ENCODE results near the gene DPYD. TPM values are rescaled to one million over a fixed set of nuclear protein-coding genes. Genes with fewer than 3 reads are reported as not detected.
A peak's percentile ranks its signal among the peaks of the same experiment; 100 is the strongest.

DPYD gene
- polyA plus RNA-seq, 4 donors = 11.9 to 31.8 (median 26.0) TPM

- Histone ChIP-seq H3K4me3 (ENCODE audit: low read depth in 1 of 3, low read length in 3 of 3) (no peak overlapping the region), H3K36me3 (ENCODE audit: control insufficient read depth in 3 of 3, insufficient read depth in 2 of 3, low read depth in 1 of 3, low read length in 3 of 3) (peaks cover 0 to 4% (median 0%) of the 10 kb centered on the region in 3 donors), H3K27me3 (ENCODE audit: control insufficient read depth in 3 of 3, insufficient read depth in 3 of 3, low read length in 3 of 3) (no peaks in the 10 kb centered on the region), H3K9me3 (ENCODE audit: control insufficient read depth in 2 of 2, insufficient read depth in 1 of 2, low read depth in 1 of 2, low read length in 1 of 2) (no peaks in the 10 kb centered on the region), H3K27ac (ENCODE audit: low read depth in 1 of 3, low read length in 2 of 3) (no peak overlapping the region), H3K4me1 (ENCODE audit: control insufficient read depth in 3 of 3, insufficient read depth in 2 of 3, low read depth in 1 of 3, low read length in 2 of 3) (no peaks in the 10 kb centered on the region)
- DNase-seq (no peak), FAIRE-seq (no peak)
- WGBS, 3 donors = 91 to 100% (median 94%) methylated on average over 1 of the region's 1 CpG
Observed at GRCh38 chr1:97088391-97088790, 832.4 kb downstream of the DPYD start.

GRCh38 chr1:97084546-97084945 is 836.3 kb downstream of the DPYD start:
- no peak for FAIRE-seq
- Histone ChIP-seq H3K27ac (ENCODE audit: low read depth in 1 of 3, low read length in 2 of 3) (no peak overlapping the region), H3K4me1 (ENCODE audit: control insufficient read depth in 3 of 3, insufficient read depth in 2 of 3, low read depth in 1 of 3, low read length in 2 of 3) (no peaks in the 10 kb centered on the region), H3K27me3 (ENCODE audit: control insufficient read depth in 3 of 3, insufficient read depth in 3 of 3, low read length in 3 of 3) (no peaks in the 10 kb centered on the region), H3K4me3 (ENCODE audit: low read depth in 1 of 3, low read length in 3 of 3) (no peak overlapping the region), H3K36me3 (ENCODE audit: control insufficient read depth in 3 of 3, insufficient read depth in 2 of 3, low read depth in 1 of 3, low read length in 3 of 3) (no peaks in the 10 kb centered on the region), H3K9me3 (ENCODE audit: control insufficient read depth in 2 of 2, insufficient read depth in 1 of 2, low read depth in 1 of 2, low read length in 1 of 2) (no peaks in the 10 kb centered on the region)
- 41 to 49% (median 44%) methylated on average over 2 of the region's 2 CpGs for WGBS, 3 donors
- no peak for DNase-seq

DNA sequence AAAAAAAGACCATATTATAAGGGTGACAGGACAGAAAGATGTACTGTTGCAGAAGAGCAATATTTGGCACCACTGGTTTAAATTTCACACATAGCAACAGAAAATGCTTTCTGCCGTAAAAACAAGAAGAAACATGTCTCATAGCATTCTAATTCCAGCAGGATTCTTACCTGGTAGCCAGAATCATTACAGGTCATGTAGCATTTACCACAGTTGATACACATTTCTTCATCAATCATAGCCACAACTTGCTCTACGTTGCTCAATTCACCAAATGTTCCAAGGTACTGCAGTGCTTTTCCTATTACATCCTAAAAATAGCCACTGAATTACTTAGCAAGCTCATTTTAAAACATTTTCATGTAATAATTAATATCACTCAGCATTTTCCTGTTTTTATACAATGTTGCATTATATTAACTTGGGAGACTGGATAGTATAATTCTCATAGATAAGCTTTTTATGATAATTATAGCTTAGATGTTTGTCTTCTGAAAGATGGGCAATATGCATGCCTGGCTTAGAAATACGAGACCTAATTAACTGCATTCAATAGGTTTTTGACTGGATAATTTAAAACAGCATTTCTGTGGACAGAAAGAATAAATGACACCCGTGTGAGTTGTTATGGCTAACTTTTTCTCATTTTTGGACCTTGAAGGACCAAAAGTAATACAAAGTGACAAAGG is 838.5 kb downstream of the DPYD start:
- Histone ChIP-seq H3K4me1 (ENCODE audit: control insufficient read depth in 3 of 3, insufficient read depth in 2 of 3, low read depth in 1 of 3, low read length in 2 of 3) (no peaks in the 10 kb centered on the region), H3K9me3 (ENCODE audit: control insufficient read depth in 2 of 2, insufficient read depth in 1 of 2, low read depth in 1 of 2, low read length in 1 of 2) (no peaks in the 10 kb centered on the region), H3K36me3 (ENCODE audit: control insufficient read depth in 3 of 3, insufficient read depth in 2 of 3, low read depth in 1 of 3, low read length in 3 of 3) (no peaks in the 10 kb centered on the region), H3K27me3 (ENCODE audit: control insufficient read depth in 3 of 3, insufficient read depth in 3 of 3, low read length in 3 of 3) (no peaks in the 10 kb centered on the region), H3K4me3 (ENCODE audit: low read depth in 1 of 3, low read length in 3 of 3) (no peak overlapping the region), H3K27ac (ENCODE audit: low read depth in 1 of 3, low read length in 2 of 3) (no peak overlapping the region)
- FAIRE-seq = no peak
- 56 to 68% (median 61%) methylated on average over 4 of the region's 4 CpGs for WGBS, 3 donors
- no peak for DNase-seq

DNA sequence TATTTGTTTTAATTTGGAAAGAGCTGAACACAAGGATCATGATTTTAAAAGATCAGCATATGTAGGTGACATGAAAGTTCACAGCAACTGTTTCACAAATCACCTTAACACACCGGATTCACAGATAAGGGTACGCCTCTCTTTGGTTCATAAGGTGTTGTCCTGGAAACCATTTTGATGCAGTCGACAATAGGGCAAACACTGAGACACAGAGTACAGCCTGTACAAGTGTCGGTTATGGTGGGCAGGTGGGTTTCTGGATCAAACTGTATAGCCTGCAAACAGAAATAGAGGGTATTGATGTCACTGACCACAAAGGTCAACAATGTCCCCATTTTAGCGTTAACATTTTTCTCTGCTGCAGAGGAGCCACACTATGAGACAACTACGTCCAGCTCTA is 842.0 kb downstream of the DPYD start:
- peaks cover 0 to 2% (median 0%) of the 10 kb centered on the region in 3 donors for H3K36me3 ChIP-seq (ENCODE audit: control insufficient read depth in 3 of 3, insufficient read depth in 2 of 3, low read depth in 1 of 3, low read length in 3 of 3)
- FAIRE-seq (no peak), DNase-seq (no peak)
- 87 to 89% (median 88%) methylated on average over 6 of the region's 6 CpGs for WGBS, 3 donors
- no peak overlapping the region for H3K4me3 ChIP-seq (ENCODE audit: low read depth in 1 of 3, low read length in 3 of 3)
- no peaks in the 10 kb centered on the region for H3K9me3 ChIP-seq (ENCODE audit: control insufficient read depth in 2 of 2, insufficient read depth in 1 of 2, low read depth in 1 of 2, low read length in 1 of 2)
- H3K4me1 ChIP-seq (ENCODE audit: control insufficient read depth in 3 of 3, insufficient read depth in 2 of 3, low read depth in 1 of 3, low read length in 2 of 3) = no peaks in the 10 kb centered on the region
- no peak overlapping the region for H3K27ac ChIP-seq (ENCODE audit: low read depth in 1 of 3, low read length in 2 of 3)
- no peaks in the 10 kb centered on the region for H3K27me3 ChIP-seq (ENCODE audit: control insufficient read depth in 3 of 3, insufficient read depth in 3 of 3, low read length in 3 of 3)

- DNase-seq (no peak), FAIRE-seq (no peak)
- Histone ChIP-seq H3K27ac (ENCODE audit: low read depth in 1 of 3, low read length in 2 of 3) (no peak overlapping the region), H3K4me3 (ENCODE audit: low read depth in 1 of 3, low read length in 3 of 3) (no peak overlapping the region), H3K9me3 (ENCODE audit: control insufficient read depth in 2 of 2, insufficient read depth in 1 of 2, low read depth in 1 of 2, low read length in 1 of 2) (no peaks in the 10 kb centered on the region), H3K4me1 (ENCODE audit: control insufficient read depth in 3 of 3, insufficient read depth in 2 of 3, low read depth in 1 of 3, low read length in 2 of 3) (no peaks in the 10 kb centered on the region), H3K36me3 (ENCODE audit: control insufficient read depth in 3 of 3, insufficient read depth in 2 of 3, low read depth in 1 of 3, low read length in 3 of 3) (peaks cover 0 to 2% (median 0%) of the 10 kb centered on the region in 3 donors), H3K27me3 (ENCODE audit: control insufficient read depth in 3 of 3, insufficient read depth in 3 of 3, low read length in 3 of 3) (no peaks in the 10 kb centered on the region)
- 63 to 73% (median 73%) methylated on average over 2 of the region's 2 CpGs for WGBS, 3 donors
Observed at GRCh38 chr1:97077221-97077620, 843.6 kb downstream of the DPYD start.

DNA sequence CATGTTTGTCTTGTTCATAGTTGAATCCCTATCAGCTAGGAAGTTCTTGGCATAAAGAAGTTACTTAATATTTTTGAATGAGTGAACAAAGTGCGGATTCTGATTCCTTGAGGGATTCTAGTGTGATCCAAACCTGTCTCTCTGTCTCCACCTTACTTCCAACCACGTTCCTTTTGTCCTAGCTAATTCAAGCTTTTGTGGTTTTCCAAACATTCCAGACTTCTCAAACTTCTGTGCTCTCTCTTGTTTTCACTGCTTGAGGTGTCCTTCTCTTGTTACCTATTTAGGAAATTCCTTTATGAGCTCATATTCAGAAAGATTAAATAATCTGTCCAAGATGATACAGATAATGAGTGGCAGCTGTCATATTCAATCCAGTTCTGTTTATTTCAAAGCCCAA is 846.1 kb downstream of the DPYD start:
- DNase-seq (no peak), FAIRE-seq (no peak)
- Histone ChIP-seq H3K9me3 (ENCODE audit: control insufficient read depth in 2 of 2, insufficient read depth in 1 of 2, low read depth in 1 of 2, low read length in 1 of 2) (no peaks in the 10 kb centered on the region), H3K4me3 (ENCODE audit: low read depth in 1 of 3, low read length in 3 of 3) (no peak overlapping the region), H3K36me3 (ENCODE audit: control insufficient read depth in 3 of 3, insufficient read depth in 2 of 3, low read depth in 1 of 3, low read length in 3 of 3) (peaks cover 0 to 2% (median 0%) of the 10 kb centered on the region in 3 donors), H3K27me3 (ENCODE audit: control insufficient read depth in 3 of 3, insufficient read depth in 3 of 3, low read length in 3 of 3) (no peaks in the 10 kb centered on the region), H3K4me1 (ENCODE audit: control insufficient read depth in 3 of 3, insufficient read depth in 2 of 3, low read depth in 1 of 3, low read length in 2 of 3) (no peaks in the 10 kb centered on the region), H3K27ac (ENCODE audit: low read depth in 1 of 3, low read length in 2 of 3) (no peak overlapping the region)
- WGBS, 3 donors = 79 to 90% (median 88%) methylated on average over 2 of the region's 2 CpGs

- H3K27me3 ChIP-seq (ENCODE audit: control insufficient read depth in 3 of 3, insufficient read depth in 3 of 3, low read length in 3 of 3) = no peaks in the 10 kb centered on the region
- no peak overlapping the region for H3K4me3 ChIP-seq (ENCODE audit: low read depth in 1 of 3, low read length in 3 of 3)
- no peaks in the 10 kb centered on the region for H3K9me3 ChIP-seq (ENCODE audit: control insufficient read depth in 2 of 2, insufficient read depth in 1 of 2, low read depth in 1 of 2, low read length in 1 of 2)
- H3K27ac ChIP-seq (ENCODE audit: low read depth in 1 of 3, low read length in 2 of 3) = no peak overlapping the region
- no peak for DNase-seq
- WGBS, 3 donors = 70 to 78% (median 76%) methylated on average over 2 of the region's 2 CpGs
- peaks cover 0 to 2% (median 0%) of the 10 kb centered on the region in 3 donors for H3K36me3 ChIP-seq (ENCODE audit: control insufficient read depth in 3 of 3, insufficient read depth in 2 of 3, low read depth in 1 of 3, low read length in 3 of 3)
- no peaks in the 10 kb centered on the region for H3K4me1 ChIP-seq (ENCODE audit: control insufficient read depth in 3 of 3, insufficient read depth in 2 of 3, low read depth in 1 of 3, low read length in 2 of 3)
- FAIRE-seq = no peak
Observed at GRCh38 chr1:97073936-97074335, 846.9 kb downstream of the DPYD start.

DNA sequence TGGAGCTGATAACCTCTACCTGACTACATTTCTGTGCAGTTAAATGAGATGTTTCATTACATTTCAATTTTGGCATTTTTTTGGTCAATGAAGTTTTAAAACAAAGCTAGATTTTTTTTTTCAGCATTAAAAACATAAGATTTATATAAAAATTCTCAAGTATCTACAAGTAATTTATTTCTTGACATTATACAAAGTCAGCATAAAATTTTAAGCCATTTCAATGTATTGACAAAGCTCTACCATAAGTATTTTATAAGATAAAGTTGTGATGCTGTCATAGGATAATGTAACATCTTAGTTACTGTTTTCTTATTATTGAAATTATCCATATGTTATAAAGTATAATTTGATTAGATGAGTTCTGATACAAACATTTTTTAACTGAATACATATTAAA is 847.7 kb downstream of the DPYD start:
- H3K36me3 ChIP-seq (ENCODE audit: control insufficient read depth in 3 of 3, insufficient read depth in 2 of 3, low read depth in 1 of 3, low read length in 3 of 3) = peaks cover 0 to 2% (median 0%) of the 10 kb centered on the region in 3 donors
- H3K9me3 ChIP-seq (ENCODE audit: control insufficient read depth in 2 of 2, insufficient read depth in 1 of 2, low read depth in 1 of 2, low read length in 1 of 2) = no peaks in the 10 kb centered on the region
- H3K4me1 ChIP-seq (ENCODE audit: control insufficient read depth in 3 of 3, insufficient read depth in 2 of 3, low read depth in 1 of 3, low read length in 2 of 3) = no peaks in the 10 kb centered on the region
- H3K4me3 ChIP-seq (ENCODE audit: low read depth in 1 of 3, low read length in 3 of 3) = no peak overlapping the region
- DNase-seq (no peak), FAIRE-seq (peak; percentile 76)
- no peaks in the 10 kb centered on the region for H3K27me3 ChIP-seq (ENCODE audit: control insufficient read depth in 3 of 3, insufficient read depth in 3 of 3, low read length in 3 of 3)
- no peak overlapping the region for H3K27ac ChIP-seq (ENCODE audit: low read depth in 1 of 3, low read length in 2 of 3)

GRCh38 chr1:97071173-97071572 is 849.7 kb downstream of the DPYD start:
- Histone ChIP-seq H3K27me3 (ENCODE audit: control insufficient read depth in 3 of 3, insufficient read depth in 3 of 3, low read length in 3 of 3) (no peaks in the 10 kb centered on the region), H3K4me3 (ENCODE audit: low read depth in 1 of 3, low read length in 3 of 3) (no peak overlapping the region), H3K36me3 (ENCODE audit: control insufficient read depth in 3 of 3, insufficient read depth in 2 of 3, low read depth in 1 of 3, low read length in 3 of 3) (no peaks in the 10 kb centered on the region), H3K9me3 (ENCODE audit: control insufficient read depth in 2 of 2, insufficient read depth in 1 of 2, low read depth in 1 of 2, low read length in 1 of 2) (no peaks in the 10 kb centered on the region), H3K4me1 (ENCODE audit: control insufficient read depth in 3 of 3, insufficient read depth in 2 of 3, low read depth in 1 of 3, low read length in 2 of 3) (no peaks in the 10 kb centered on the region), H3K27ac (ENCODE audit: low read depth in 1 of 3, low read length in 2 of 3) (no peak overlapping the region)
- DNase-seq (no peak), FAIRE-seq (no peak)
- WGBS, 3 donors = 80 to 95% (median 92%) methylated on average over 3 of the region's 3 CpGs
